K562 (cell line): ENCODE results near the gene ARL10. TPM values are rescaled to one million over a fixed set of nuclear protein-coding genes. Genes with fewer than 3 reads are reported as not detected.

ENCODE experiments used
- ATAC-seq: fragments of 200-7000 bp; cut with Tn5 transposase; 3 replicates; pipeline ENCODE4 v1.9.1; 2020; ENCODE audit warnings: moderate library complexity
- BruUV-seq: library from RNA; stranded (reverse); fragments of 400-500 nt; replicated peaks from 2 replicates; lab custom pipeline; 2021; lab: Mats Ljungman, UMichigan
- CTCF ChIA-PET: fragments of 300-600 bp; formaldehyde crosslinking; extraction: SDS; loops from one replicate; lab custom pipeline; 2021; ENCODE audit warnings: low intra/inter-chr PET ratio; lab: Yijun Ruan, JAX
- POLR2A ChIA-PET: fragments of 300-600, 350-650 bp; sonication (Branson Sonifier 250); formaldehyde crosslinking; extraction: SDS; loops from one replicate; lab custom pipeline; 2021; ENCODE audit warnings: antibody characterized with exemption, inconsistent platforms; lab: Yijun Ruan, JAX
- DNase-seq, 4 experiments: peaks; one replicate each; pipeline versions ENCODE4 v3.0.0 to v3.0.0-alpha.2; 2011 to 2018; ENCODE audit warnings: low spot score in 3 of 4, mixed read lengths in 3 of 4; ENCODE audit errors: extremely low read depth in 1 of 4
- FAIRE-seq: peaks from 2 replicates; lab custom pipeline; 2011; peaks lifted over from hg19 to GRCh38; lab: Jason Lieb, UNC
- H2AFZ ChIP-seq: 2 replicates; pipeline ENCODE4 v1.6.0; 2011; ENCODE audit warnings: low read depth, low read length, control low read depth, inconsistent platforms
- H3K27ac ChIP-seq: fragments of 200-600 bp; 3 replicates; pipeline ENCODE4 v1.8.0; 2011; ENCODE audit warnings: low read depth, mild to moderate bottlenecking, control low read depth, inconsistent platforms, low read length, moderate library complexity, mixed read lengths; ENCODE audit errors: extremely low read depth
- H3K27me3 ChIP-seq, 2 experiments: fragments of 300-600 bp in 1 of 2; 2 replicates in 1 of 2; 3 replicates in 1 of 2; pipeline versions ENCODE4 v1.6.0 to v1.8.0; 2011; ENCODE audit warnings: inconsistent platforms in 2 of 2, low read length in 2 of 2, mild to moderate bottlenecking in 1 of 2, mixed read lengths in 1 of 2, moderate library complexity in 1 of 2; ENCODE audit not compliant: control insufficient read depth in 2 of 2, insufficient read depth in 2 of 2
- H3K36me3 ChIP-seq: fragments of 300-600 bp; 3 replicates; pipeline ENCODE4 v1.8.0; 2011; ENCODE audit warnings: mild to moderate bottlenecking, low read length, inconsistent platforms; ENCODE audit not compliant: control insufficient read depth, insufficient read depth
- H3K4me1 ChIP-seq, 2 experiments: fragments of 200-600 bp in 1 of 2; replicated peaks in 1 of 2; 2 replicates in 1 of 2; 3 replicates in 1 of 2; pipeline versions ENCODE4 v1.5.1 to v1.8.0; 2011; ENCODE audit warnings: inconsistent platforms in 2 of 2, low read length in 2 of 2, mild to moderate bottlenecking in 1 of 2, mixed read lengths in 1 of 2, moderate library complexity in 1 of 2; ENCODE audit not compliant: control insufficient read depth in 2 of 2, insufficient read depth in 2 of 2
- H3K4me2 ChIP-seq: 2 replicates; pipeline ENCODE4 v1.6.1; 2011; ENCODE audit warnings: low read length, control low read depth, inconsistent platforms, mixed read lengths; ENCODE audit not compliant: insufficient read depth
- H3K4me3 ChIP-seq: fragments of 200-600 bp; sonication (generic), shearing (Covaris generic); 2 replicates; pipeline ENCODE4 v1.5.1; 2016; ENCODE audit warnings: control low read depth, inconsistent platforms
- H3K79me2 ChIP-seq: fragments of 200-600 bp; 3 replicates; pipeline ENCODE4 v1.8.0; 2011; ENCODE audit warnings: low read length, inconsistent platforms; ENCODE audit not compliant: control insufficient read depth, insufficient read depth
- H3K9ac ChIP-seq, 2 experiments: 2 replicates each; pipeline versions ENCODE4 v1.6.0 to v1.6.1; 2011; ENCODE audit warnings: low read depth in 2 of 2, low read length in 2 of 2, control low read depth in 1 of 2, inconsistent platforms in 1 of 2, mild to moderate bottlenecking in 1 of 2, mixed read lengths in 1 of 2; ENCODE audit not compliant: insufficient read depth in 1 of 2
- H3K9me1 ChIP-seq: one replicate; pipeline ENCODE4 v1.6.0; 2011; ENCODE audit warnings: inconsistent platforms, mild to moderate bottlenecking, low read length, moderate library complexity; ENCODE audit not compliant: control insufficient read depth, insufficient read depth
- H3K9me3 ChIP-seq: replicated peaks from 2 replicates; pipeline ENCODE4 v1.5.1; 2011; ENCODE audit warnings: low read depth, low read length, inconsistent platforms; ENCODE audit not compliant: control insufficient read depth, insufficient read depth
- H4K20me1 ChIP-seq: replicated peaks from 2 replicates; pipeline ENCODE4 v1.6.1; 2011; ENCODE audit warnings: low read length, inconsistent platforms, mixed read lengths; ENCODE audit not compliant: control insufficient read depth, insufficient read depth
- DEAF1 ChIP-seq: fragments of 450-650 bp; formaldehyde crosslinking; IDR thresholded peaks from 2 replicates; pipeline ENCODE4 v1.4.0; 2020; ENCODE audit warnings: mild to moderate bottlenecking, moderate library complexity
- DIDO1 ChIP-seq: fragments of 450-650 bp; IDR thresholded peaks from 2 replicates; pipeline ENCODE4 v1.6.1; 2016; ENCODE audit warnings: low read depth, missing biosample characterization, missing genetic modification characterization
- ESRRB ChIP-seq: fragments of 250-450 bp; sonication (Bioruptor Pico); IDR thresholded peaks from 2 replicates; pipeline ENCODE4 v1.5.0; 2020; ENCODE audit warnings: mild to moderate bottlenecking, moderate library complexity, borderline replicate concordance
- FOXK2 ChIP-seq, 2 experiments: fragments of 450-650 bp; IDR thresholded peaks in 1 of 2; conservative IDR thresholded peaks in 1 of 2; 2 replicates each; pipeline ENCODE4 v1.6.1; 2016; ENCODE audit warnings: low read depth in 2 of 2, mild to moderate bottlenecking in 1 of 2
- GTF2A2 ChIP-seq: IDR thresholded peaks from 2 replicates; pipeline ENCODE4 v1.6.1; 2016; ENCODE audit warnings: mild to moderate bottlenecking, missing genetic modification characterization, missing compliant biosample characterization
- GTF2F1 ChIP-seq: IDR thresholded peaks from 2 replicates; pipeline ENCODE4 v1.6.1; 2011; ENCODE audit warnings: low read depth, low read length, improper control_type of control experiment
- MBD2 ChIP-seq: sonication (generic); IDR thresholded peaks from 2 replicates; pipeline ENCODE4 v1.6.1; 2016; ENCODE audit warnings: low read depth, borderline replicate concordance
- MYNN ChIP-seq, 2 experiments: sonication (generic); formaldehyde crosslinking in 1 of 2; IDR thresholded peaks; 2 replicates each; pipeline versions ENCODE4 v1.5.0 to v1.6.1; 2016 to 2020; ENCODE audit warnings: antibody characterized with exemption in 1 of 2, missing genetic modification reagents in 1 of 2
- NBN ChIP-seq: fragments of 450-650 bp; IDR thresholded peaks from 2 replicates; pipeline ENCODE4 v1.6.1; 2016; ENCODE audit warnings: low read depth, mild to moderate bottlenecking
- NR2F6 ChIP-seq: fragments of 450-650 bp; formaldehyde crosslinking; IDR thresholded peaks from 2 replicates; pipeline ENCODE4 v1.4.0; 2020; ENCODE audit warnings: mild to moderate bottlenecking
- NUFIP1 ChIP-seq: fragments of 450-650 bp; IDR thresholded peaks from 2 replicates; pipeline ENCODE4 v1.6.1; 2018; ENCODE audit not compliant: partially characterized antibody
- PYGO2 ChIP-seq: fragments of 450-650 bp; IDR thresholded peaks from 2 replicates; pipeline ENCODE4 v1.6.1; 2016; ENCODE audit warnings: mild to moderate bottlenecking, missing genetic modification characterization, moderate library complexity, missing compliant biosample characterization
- SAFB2 ChIP-seq: fragments of 200-400 bp; formaldehyde crosslinking; IDR thresholded peaks from 2 replicates; pipeline ENCODE4 v1.6.1; 2018; ENCODE audit warnings: borderline replicate concordance, low read length, low read depth, moderate library complexity; ENCODE audit not compliant: severe bottlenecking
- TRIM28 ChIP-seq: fragments of 450-650 bp; IDR thresholded peaks from 2 replicates; pipeline ENCODE4 v1.6.1; 2017
- ZNF584 ChIP-seq: fragments of 200-800 bp; sonication (Bioruptor generic); IDR thresholded peaks from 2 replicates; pipeline ENCODE4 v1.6.1; 2016; ENCODE audit warnings: low read depth, mild to moderate bottlenecking, missing genetic modification characterization, missing compliant biosample characterization
- ZNF717 ChIP-seq: fragments of 250-450 bp; sonication (Bioruptor Pico); IDR thresholded peaks from 2 replicates; pipeline ENCODE4 v1.5.0; 2021
- ZNF740 ChIP-seq, 3 experiments: fragments of 200-800 bp in 1 of 3; sonication (Bioruptor generic) in 1 of 3; sonication (generic) in 1 of 3; formaldehyde crosslinking in 1 of 3; IDR thresholded peaks; 2 replicates each; pipeline versions ENCODE4 v1.6.1 to v1.8.0; 2016 to 2022; ENCODE audit warnings: mild to moderate bottlenecking in 2 of 3, missing compliant biosample characterization in 2 of 3, missing genetic modification characterization in 2 of 3, missing genetic modification reagents in 1 of 3
- WGBS: fragments of 100-300 bp; shearing (Covaris generic); methylation state at CpG from one replicate; pipeline ENCODE4 v1.1.6; 2016; ENCODE audit warnings: low coverage, mixed read lengths; ENCODE audit not compliant: insufficient coverage; ENCODE audit errors: missing lambda C conversion rate; 5-methylcytosine and 5-hydroxymethylcytosine counted together
- in situ Hi-C: fragments of 300-500 bp; cut with MboI; formaldehyde crosslinking; loops from 4 replicates; pipeline ENCODE4 v1.15.0; 2018; ENCODE audit warnings: inconsistent platforms, mixed read lengths
- intact Hi-C: fragments of 100-400 bp; cut with micrococcal nuclease; formaldehyde crosslinking; loops from 2 replicates; pipeline ENCODE4 v1.14.2; 2022
- polyA plus RNA-seq, 8 experiments: library from polyadenylated mRNA; depleted of rRNA in 4 of 8; stranded (reverse) in 5 of 8; unstranded in 3 of 8; fragments of >200 nt; fragmentation: Nextera tagmentation in 2 of 8; fragmentation: Illumina TruSeq in 1 of 8; extraction: Ambion mirVana in 2 of 8; extraction: Trizol in 1 of 8; gene quantifications; 2 replicates each; pipeline versions ENCODE4 v1.2.1 to v1.2.3, GENCODE V29; 2011 to 2014; ENCODE audit warnings: inconsistent platforms in 1 of 8, missing spikeins in 1 of 8
- total RNA-seq, 7 experiments: library from RNA; depleted of rRNA in 6 of 7; stranded (reverse); fragments of >200 nt in 6 of 7; fragmentation: Illumina TruSeq in 2 of 7; extraction: Trizol in 2 of 7; gene quantifications; 2 replicates each; pipeline versions ENCODE4 v1.2.1 to v1.2.3, GENCODE V29; 2011 to 2021; ENCODE audit warnings: low replicate concordance in 1 of 7
- TF ChIP-seq, protein P1 (sequence below), 2 experiments: fragments of 450-650 bp in 1 of 2; sonication (generic) in 1 of 2; formaldehyde crosslinking; conservative IDR thresholded peaks; 2 replicates each; pipeline versions ENCODE4 v1.4.0 to v1.8.1; 2020 to 2022; ENCODE audit warnings: mild to moderate bottlenecking in 1 of 2, missing genetic modification reagents in 1 of 2

The ARL10 gene
- total and polyA plus RNA-seq, 9 of the 15 experiments (the other 6 are each of a cell fraction or from before 2014, with no cell fraction given): under 0.01 to 0.40 (median 0.34) TPM; not detected in 3

DNA sequence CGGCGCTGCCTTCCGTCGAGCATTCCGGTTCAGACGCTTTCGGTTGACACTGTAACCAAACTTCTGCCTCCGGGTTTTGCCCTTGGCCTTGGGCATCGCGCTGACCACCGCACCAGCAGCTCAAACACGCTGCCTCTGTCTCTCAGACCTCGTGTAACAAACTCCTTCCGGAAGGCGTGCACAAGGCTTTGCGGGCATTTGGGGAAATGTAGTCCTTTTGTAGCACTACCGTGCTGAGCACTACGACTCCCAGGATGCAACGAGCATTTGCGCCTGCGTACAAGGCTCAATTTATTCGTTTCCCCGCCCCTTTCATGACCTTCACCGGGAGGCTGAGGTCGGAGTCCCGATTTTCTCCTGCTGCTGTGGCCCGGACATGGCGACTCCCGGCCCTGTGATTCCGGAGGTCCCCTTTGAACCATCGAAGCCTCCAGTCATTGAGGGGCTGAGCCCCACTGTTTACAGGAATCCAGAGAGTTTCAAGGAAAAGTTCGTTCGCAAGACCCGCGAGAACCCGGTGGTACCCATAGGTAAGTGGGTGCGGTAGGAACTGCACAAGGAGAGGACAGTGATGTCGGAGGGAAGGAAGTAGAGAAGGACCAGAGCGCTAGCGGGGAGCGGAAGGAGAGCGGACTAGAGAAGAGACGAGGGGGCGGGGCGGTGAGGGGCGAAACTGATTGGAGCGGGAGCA is 23.3 kb downstream of the ARL10 start, which contains the start of the genes HIGD2A and NOP16:
TSS of gene HIGD2A (plus strand) at position 308 of the 691 bp plus-strand sequence. CDS start at position 377, 69 bp downstream.
TSS of gene NOP16 (minus strand) at position 155 of the 691 bp plus-strand sequence. CDS start at position 96, 59 bp downstream.
- H3K9me3 ChIP-seq: no peaks in the 10 kb centered on the region
- ChIA-PET CTCF (no interaction called here), POLR2A (interaction anchor here (0.6 to 1.5 kb wide), 8 partner anchors 12 to 270 kb away, joined by 3 to 4 read pairs (median 3); no protein-coding TSS in a partner anchor)
- peak within 1 kb of the TSS; percentile 97 for H3K27ac ChIP-seq
- peak within 1 kb of the TSS; percentile 96 to 98 for H3K9ac ChIP-seq
- 1% methylated on average over 45 of the region's 47 CpGs for WGBS
- H3K4me1 ChIP-seq: peaks cover 6 to 16% of the 10 kb centered on the region in 2 experiments; a peak in 4 of 5 replicates
- peak within 1 kb of the TSS; percentile 97 for H2AFZ ChIP-seq
- BruUV-seq: no TSS peak
- H3K9me1 ChIP-seq: no peaks in the 10 kb centered on the region
- DNase-seq (peak; percentile 84 to 99 (median 94)), FAIRE-seq (peak; percentile 100), ATAC-seq (peak; percentile 91)
- peak within 1 kb of the TSS; percentile 69 for H3K4me3 ChIP-seq
- H4K20me1 ChIP-seq: no peaks in the 10 kb centered on the region; the same call in 1 of the 2 replicates
- H3K4me2 ChIP-seq: peak within 1 kb of the TSS; percentile 99
- H3K36me3 ChIP-seq: peaks cover 80% of the 10 kb centered on the region
- in situ Hi-C loops: no loop called here
- intact Hi-C loops: loop anchor here (1.0 kb wide), 1 partner anchor 27 kb away; the partner anchor contains the start of gene KIAA1191
- no peaks in the 10 kb centered on the region for H3K27me3 ChIP-seq
- peaks cover 58% of the 10 kb centered on the region for H3K79me2 ChIP-seq
- TF ChIP-seq NR2F6 (no peak), ZNF740 (CRISPR knock-in tag; IDR thresholded peaks at IDR 0.05) (no peak), ZNF740 (tag; IDR thresholded peaks at IDR 0.05) (no peak), MBD2 (peak; percentile 90), GTF2A2 (tag) (no peak), SAFB2 (no peak), DIDO1 (tag) (peak; percentile 96), DEAF1 (CRISPR knock-in tag) (no peak), FOXK2 (conservative IDR thresholded peaks at IDR 0.05 in 1 of 2, IDR thresholded peaks at IDR 0.05 in 1 of 2; ENCODE audit: low read depth in 2 of 2) (peak; percentile 74 to 85), TRIM28 (peak; percentile 68; the same call in 1 of the 2 replicates), NBN (peak; percentile 99), GTF2F1 (peak; percentile 33; the same call in 1 of the 2 replicates), ZNF717 (no peak), PYGO2 (tag) (0 out of 2 replicates have a peak, but pooled peaks have one; percentile 44), NUFIP1 (no peak), MYNN (IDR thresholded peaks at IDR 0.05) (no peak), MYNN (CRISPR knock-in tag; IDR thresholded peaks at IDR 0.05) (no peak), ZNF584 (peak; percentile 45; the same call in 1 of the 2 replicates), ESRRB (CRISPR knock-in tag) (0 out of 2 replicates have a peak, but pooled peaks have one; percentile 56)
- TF ChIP-seq, protein P1, sequence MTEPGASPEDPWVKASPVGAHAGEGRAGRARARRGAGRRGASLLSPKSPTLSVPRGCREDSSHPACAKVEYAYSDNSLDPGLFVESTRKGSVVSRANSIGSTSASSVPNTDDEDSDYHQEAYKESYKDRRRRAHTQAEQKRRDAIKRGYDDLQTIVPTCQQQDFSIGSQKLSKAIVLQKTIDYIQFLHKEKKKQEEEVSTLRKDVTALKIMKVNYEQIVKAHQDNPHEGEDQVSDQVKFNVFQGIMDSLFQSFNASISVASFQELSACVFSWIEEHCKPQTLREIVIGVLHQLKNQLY (CRISPR knock-in tag; conservative IDR thresholded peaks at IDR 0.05): no peak
